AG09319 (cell line): ENCODE data around the gene FAM216B.
A peak's percentile ranks its signal among the peaks of the same experiment; 100 is the strongest.

ENCODE experiments used
- DNase-seq: peaks from one replicate; pipeline ENCODE4 v3.0.0-alpha.2; 2010; ENCODE audit warnings: low read depth; ENCODE audit errors: extremely low read depth
- TF ChIP-seq, protein P1 (sequence below): IDR thresholded peaks from 2 replicates; pipeline ENCODE4 v1.5.1; 2011; ENCODE audit warnings: low read depth, mild to moderate bottlenecking, inconsistent platforms, low read length, moderate library complexity

Gene FAM216B

DNA sequence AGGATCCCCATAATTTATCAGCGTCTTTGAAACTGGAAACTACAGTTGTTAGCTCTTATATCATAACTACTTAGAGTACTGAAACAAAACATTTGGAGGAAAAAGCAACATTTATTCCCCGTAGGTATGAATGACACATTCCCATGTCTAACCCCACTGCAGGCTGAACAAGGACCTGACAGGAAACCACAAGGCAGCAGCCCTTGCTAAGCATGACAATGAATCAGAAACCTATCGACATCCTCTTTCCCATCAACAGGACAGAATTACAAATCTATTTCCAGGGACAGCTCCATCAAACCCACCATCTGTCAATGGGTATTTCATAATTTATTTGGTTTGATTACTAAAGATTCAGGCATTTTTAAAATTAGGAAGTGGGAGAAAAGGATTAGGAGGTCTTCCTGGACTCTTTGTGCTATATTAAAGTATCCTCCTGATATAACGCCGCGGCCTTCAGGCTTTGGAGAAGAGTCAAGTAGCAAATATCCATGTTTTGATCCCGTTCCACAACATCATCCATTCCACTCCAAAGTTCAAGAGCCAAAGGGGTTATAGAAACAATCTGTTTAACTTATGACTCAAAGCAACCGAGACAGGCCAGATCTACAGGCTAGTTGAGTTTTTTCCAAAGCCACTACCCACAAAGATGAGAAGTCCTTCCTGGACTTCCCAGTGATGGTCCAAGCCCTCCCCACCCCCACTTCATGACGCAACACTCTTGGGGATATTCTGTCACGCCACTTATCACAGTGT lies 51.1 kb downstream of the FAM216B start:
- DNase-seq = peak; percentile 87
- TF ChIP-seq, protein P1, sequence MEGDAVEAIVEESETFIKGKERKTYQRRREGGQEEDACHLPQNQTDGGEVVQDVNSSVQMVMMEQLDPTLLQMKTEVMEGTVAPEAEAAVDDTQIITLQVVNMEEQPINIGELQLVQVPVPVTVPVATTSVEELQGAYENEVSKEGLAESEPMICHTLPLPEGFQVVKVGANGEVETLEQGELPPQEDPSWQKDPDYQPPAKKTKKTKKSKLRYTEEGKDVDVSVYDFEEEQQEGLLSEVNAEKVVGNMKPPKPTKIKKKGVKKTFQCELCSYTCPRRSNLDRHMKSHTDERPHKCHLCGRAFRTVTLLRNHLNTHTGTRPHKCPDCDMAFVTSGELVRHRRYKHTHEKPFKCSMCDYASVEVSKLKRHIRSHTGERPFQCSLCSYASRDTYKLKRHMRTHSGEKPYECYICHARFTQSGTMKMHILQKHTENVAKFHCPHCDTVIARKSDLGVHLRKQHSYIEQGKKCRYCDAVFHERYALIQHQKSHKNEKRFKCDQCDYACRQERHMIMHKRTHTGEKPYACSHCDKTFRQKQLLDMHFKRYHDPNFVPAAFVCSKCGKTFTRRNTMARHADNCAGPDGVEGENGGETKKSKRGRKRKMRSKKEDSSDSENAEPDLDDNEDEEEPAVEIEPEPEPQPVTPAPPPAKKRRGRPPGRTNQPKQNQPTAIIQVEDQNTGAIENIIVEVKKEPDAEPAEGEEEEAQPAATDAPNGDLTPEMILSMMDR = no peak

DNA sequence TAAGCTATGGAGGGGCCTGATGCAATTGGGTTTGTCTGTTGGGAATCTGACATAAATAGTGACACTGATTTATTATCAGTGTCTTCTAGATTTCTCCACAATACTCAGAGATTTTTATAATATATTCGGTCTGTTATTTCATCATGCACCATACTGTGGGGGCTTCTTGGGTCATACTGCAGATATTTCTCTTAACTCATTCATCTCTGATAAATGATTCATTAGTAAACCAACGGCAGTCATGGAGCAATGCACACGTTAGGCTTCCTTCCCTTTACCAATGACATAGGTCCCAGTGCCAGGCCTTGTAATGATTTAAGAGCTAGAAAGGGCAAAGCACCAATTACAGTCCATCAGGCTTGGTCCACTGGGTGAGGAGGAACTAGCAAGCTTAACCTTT lies 53.6 kb downstream of the FAM216B start:
- TF ChIP-seq, protein P1 = no peak
- no peak for DNase-seq

DNA sequence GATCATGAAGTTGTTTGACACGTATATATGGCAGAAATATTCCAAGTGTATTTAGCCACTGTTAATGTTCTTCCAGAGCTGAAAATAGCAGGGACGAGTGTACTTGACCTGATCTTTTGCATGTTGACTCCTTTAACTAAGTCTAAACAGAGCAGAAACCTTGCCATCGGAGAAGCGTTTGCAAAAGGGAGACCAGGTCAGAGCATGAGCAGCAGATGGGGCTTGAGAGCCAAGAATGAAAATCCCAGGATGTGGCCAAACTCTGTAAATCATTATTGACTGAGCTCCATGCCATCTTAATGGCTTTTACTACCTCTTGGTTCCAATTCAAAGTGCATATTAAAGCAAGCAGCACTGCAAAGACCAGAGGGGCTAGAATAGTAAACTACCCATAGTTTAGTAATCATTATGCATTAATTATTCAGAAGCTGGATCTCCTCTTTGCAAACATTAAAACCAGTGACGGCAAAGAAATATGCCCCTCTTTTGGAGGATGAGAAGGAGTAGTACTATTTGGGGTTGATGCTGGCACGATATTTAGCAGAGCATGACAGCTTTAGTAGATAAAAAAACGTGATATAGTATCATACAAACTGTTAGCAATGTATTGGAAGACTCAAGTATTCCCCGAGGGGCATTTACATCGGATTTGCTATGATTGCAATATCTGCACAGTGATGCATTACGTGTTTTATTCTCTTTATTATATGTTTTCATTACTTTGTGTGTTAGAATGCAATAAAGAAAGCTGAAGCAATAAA lies 55.7 kb downstream of the FAM216B start:
- DNase-seq = peak; percentile 62
- TF ChIP-seq, protein P1 = peak; percentile 69
